Raji (cell line): ENCODE results near the gene RNF213.

Source experiments
- POLR2A ChIP-seq: IDR thresholded peaks from 2 replicates; pipeline ENCODE4 v1.6.1; 2011; ENCODE audit warnings: low read depth, low read length, control low read depth; ENCODE audit not compliant: insufficient read depth

Gene RNF213

DNA sequence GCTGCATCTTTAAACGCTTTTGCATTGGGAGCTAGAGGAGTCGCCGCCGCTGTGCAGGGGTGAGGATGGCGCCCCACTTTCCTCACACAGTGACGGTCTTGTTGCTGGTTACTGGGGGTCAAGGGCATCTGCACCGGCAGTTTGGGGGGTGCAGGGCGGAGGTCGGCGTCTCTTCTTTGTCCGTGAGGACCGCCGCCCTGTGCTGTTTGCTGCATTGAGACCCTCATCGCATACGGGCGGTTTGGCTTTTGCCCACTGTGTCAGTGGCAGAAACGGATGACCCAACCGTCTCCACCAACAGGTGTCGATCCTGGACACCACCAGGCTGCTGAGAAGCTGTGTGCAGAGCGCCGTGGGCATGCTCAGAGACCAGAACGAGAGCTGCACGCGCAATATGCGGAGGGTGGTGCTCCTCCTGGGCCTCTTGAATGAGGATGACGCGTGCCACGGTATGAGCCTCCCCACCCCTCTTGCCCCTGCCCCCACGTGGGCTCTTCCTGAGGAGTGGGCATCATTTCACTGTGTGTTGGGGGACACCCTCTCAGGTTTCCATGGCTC, 93.1 kb downstream of the RNF213 start:
- TF ChIP-seq POLR2A, result no peak

- no peak for TF ChIP-seq POLR2A
Measured at GRCh38 chr17:80354336-80354735, 93.7 kb downstream of the RNF213 start.

DNA sequence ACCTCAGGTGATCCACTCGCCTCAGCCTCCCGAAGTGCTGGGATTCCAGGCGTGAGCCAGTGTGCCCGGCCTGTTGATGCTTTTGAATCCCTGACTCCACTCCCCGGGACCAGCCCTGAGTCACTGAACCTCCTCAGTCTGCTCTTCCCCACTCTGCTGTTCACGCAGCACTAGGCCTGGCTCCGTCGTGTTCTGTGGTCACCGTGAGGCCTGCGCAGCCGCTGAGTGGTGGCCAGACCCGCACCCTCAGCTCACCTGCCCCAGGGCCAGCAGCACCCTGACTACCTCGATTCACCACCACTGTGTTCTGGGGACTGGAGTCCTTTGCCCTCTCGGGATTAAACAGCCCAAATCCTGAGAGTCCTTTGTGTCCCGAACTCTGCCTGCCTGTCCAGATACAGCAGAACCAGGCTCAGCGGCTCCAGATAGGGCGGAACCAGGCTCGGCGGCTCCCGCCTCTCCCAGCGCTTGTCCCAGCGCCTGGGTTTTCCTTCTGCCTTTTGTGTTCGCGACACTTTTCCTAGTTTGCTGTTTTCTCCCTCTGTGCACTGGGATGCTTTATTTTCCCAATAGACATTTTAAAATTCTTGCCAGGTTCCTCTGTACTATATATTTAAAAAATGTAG, 95.7 kb downstream of the RNF213 start:
- TF ChIP-seq POLR2A, result no peak

GRCh38 chr17:80358131-80358530, 97.5 kb downstream of the RNF213 start:
- no peak for TF ChIP-seq POLR2A

GRCh38 chr17:80358861-80359260, 98.2 kb downstream of the RNF213 start:
- no peak for TF ChIP-seq POLR2A

DNA sequence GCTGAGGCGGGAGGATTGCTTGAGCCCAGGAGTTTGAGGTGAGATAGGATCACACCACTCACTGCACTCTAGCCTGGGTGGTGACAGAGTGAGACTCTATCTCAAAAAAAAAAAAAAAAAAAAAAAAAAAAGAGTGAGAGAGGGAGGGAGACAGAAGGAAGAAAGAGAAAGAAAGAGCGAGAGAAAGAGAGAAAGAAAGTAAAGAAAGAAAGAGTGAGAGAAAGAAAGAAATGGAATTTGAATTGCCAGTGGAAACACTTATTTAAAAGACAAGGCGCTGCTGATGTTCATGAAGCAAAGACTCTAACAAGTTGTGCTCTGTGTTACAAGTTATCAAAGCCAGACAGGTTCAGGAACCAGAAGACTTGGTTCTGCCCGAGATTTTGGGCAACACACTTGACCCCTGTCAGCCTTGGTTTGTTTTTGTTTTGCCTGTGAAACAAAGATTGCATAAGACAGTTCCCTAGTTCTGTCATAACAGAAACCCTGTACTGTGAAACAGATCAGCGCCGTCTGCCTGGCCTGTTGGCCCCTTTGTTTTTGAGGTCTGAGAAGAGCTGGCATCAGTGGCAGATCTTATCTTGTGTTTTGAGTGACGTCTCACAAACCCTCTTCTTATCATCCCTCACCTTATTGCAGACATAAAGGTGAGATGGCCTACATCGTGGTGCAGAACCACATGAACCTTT, 98.9 kb downstream of the RNF213 start:
- TF ChIP-seq POLR2A, result no peak

DNA sequence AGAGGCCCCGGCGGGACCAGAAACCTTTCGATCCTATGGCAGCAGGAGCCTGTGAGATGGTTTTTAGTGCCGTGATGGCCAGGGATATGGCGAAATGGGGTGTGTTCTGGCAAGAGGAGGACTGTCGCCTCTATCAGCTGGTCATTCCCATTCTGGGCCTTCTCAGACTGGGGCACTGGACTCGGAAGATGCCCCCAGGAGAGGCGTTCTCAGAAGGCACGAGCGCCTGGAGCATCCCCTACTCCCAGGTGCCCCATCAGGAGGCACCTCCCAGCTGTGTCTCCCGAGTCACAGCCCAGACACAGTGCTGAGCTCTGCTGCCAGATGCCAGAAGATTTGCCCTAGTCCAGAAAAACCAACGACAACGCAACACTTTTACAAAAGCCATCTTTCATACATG, 99.7 kb downstream of the RNF213 start:
- TF ChIP-seq POLR2A, result no peak

GRCh38 chr17:80361495-80362220, 101.0 kb downstream of the RNF213 start:
- no peak for TF ChIP-seq POLR2A

GRCh38 chr17:80362428-80363119, 101.9 kb downstream of the RNF213 start:
- TF ChIP-seq POLR2A, result no peak

GRCh38 chr17:80363120-80363515, 102.5 kb downstream of the RNF213 start:
- TF ChIP-seq POLR2A, result no peak

DNA sequence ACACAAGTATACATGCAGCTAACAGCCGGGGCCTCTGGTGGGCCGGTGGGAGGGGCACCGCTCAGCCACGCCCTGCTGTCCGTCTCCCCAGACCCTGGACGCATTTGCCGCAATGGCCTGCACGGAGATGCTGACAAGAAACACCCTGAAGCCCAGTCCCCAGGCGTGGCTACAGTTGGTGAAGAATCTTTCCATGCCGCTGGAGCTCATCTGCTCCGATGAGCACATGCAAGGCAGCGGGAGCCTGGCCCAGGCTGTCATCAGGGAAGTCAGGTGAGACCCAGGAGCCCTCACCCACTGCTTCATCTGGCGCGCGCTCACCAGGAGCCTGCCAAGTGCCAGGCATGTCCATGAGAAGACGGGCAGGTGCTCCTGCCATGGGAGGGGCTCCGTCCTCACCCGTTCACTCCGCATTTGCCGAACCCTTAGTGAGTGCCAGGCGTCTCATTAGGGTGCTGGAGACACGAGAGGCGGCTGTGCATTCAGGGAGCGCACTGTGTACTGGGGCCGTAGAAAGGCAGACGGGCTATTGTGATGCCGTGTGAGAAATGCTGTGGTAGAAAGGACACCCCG, 103.0 kb downstream of the RNF213 start:
- no peak for TF ChIP-seq POLR2A

DNA sequence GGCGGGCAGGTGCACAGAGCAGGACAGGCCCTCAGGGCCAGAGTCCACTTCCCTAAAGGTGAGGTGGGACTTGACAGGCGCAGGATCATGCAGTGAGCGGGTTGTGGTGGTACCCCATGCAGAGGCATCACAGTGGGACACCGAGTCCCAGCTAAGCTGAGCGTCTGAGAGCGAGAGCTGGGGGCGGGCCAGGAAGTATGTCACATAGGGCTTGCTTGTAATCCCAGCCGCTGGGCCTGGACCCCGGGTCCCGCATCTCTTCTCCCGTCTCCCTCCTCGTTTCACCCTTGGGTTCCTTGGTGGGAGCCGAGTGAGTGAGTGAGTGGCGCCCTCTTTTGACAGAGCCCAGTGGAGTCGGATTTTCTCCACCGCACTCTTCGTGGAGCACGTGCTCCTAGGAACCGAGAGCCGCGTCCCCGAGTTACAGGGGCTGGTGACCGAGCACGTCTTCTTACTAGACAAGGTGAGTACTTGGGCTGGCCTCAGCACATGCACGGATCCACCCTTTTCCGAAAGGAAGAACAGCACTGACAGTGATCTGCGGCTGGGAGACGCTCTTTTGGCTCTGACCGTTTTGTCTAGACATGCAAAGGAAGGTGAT, 103.5 kb downstream of the RNF213 start:
- TF ChIP-seq POLR2A, result no peak

- no peak for TF ChIP-seq POLR2A
Measured at GRCh38 chr17:80365001-80365965, 104.6 kb downstream of the RNF213 start.

GRCh38 chr17:80365983-80366382, 105.3 kb downstream of the RNF213 start:
- no peak for TF ChIP-seq POLR2A

DNA sequence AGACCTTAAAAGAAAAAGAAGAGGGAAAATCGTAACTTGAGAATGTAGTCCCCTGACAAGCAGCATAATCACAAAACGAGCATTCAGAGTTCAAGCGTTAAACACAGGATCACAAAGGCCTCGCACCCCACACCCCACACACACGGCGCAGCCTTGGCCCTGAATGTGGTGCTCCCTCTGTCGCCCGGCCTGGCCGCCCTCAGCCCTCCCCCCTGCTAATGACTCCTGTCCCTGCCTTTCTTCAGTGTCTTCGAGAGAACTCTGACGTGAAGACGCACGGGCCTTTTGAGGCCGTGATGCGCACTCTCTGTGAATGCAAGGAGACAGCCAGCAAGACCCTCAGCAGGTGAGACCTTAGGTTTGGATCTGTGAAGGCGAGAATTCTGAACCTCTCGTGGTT, 106.9 kb downstream of the RNF213 start:
- TF ChIP-seq POLR2A, result no peak
